ENCODE measurements around the gene AQP9.

Gene AQP9

DNA sequence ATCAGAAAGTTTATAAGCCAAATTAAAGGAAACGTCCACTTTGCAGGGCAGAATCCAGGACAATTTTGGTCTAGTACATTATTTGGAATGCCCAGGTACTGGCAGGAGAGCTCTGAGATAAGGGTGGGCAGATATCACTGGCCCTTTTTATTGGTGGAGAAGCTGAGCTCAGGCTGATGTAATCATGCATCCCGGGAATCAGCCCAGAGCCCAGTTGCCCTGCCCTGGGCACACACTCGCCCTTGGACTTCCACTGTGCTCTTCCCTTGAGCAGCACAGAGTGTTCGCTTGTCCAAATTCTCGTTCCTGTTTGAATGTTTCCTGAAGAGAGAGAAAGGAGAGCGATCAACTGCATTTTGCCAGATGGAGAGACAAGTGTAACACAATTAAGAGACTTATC is 3.7 kb downstream of the AQP9 start:
- DNase-seq (ENCODE audit: low spot score) = no peak

DNA sequence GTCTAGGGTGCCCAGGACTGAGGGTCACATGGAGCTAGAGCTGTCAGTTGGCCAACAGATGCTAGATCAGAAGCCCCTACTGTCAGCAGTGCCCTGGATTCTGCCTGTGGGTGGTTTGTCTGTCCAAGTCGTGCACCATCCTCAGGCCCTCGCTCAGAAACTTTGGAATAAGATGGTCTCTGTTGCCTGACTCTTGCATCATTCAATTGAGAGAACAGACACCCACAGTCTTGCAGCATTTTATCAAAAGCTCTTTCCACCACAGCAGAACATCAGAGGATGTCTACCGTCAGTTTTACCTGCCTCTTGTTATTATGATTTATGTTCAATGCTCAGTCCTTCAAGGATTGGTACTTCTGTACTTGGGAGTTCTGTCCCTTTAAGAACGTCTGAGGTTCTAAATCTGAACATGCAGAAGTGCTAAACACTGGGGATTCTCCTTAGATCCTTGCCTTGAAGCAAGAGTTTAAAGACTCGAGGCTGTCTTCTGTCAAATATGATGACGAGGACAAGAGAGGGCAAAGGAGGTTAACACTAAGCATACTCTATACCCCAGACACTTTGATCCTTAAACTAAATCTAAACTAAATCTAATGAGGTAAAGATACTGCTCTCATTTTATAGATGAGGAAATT is 4.8 kb downstream of the AQP9 start:
- no peak for DNase-seq (ENCODE audit: low spot score)

DNA sequence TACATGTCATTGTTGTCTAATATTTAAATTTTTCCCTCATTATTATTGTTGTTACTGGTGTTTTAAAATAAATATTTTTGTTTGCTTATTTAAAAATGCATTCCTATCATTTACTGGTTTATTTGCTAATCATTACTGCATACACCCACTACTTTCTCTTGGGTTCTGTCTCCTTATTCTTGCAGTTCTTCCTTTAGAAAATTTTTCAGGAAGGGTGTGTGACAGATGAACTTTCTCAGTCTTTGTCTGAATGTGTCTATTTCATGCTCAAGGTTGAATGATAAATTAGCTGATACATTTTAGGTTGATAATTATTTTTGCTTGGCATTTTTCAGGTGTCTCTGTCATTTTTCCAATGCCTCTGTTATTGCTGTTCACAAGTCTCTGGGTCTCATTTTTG is 7.4 kb downstream of the AQP9 start:
- no peak for DNase-seq (ENCODE audit: low spot score)

DNA sequence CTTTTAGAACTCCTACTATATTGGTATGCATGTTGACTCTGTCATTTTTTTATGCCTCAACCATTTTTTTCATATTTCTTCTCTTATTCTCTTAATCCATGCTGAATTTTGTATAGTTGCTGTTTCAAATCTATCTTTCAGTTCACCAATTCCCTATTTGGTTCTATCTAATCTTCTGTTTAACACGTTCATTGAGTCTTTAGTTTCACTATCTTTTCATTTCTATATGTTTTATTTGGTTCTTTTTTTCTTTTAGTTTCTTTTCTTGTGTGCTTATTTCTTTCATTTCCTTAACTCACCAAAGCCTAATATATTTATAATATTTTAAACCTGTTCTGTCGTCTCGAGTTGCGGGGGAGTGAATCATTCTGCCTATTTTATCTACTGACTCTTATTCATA is 8.0 kb downstream of the AQP9 start:
- DNase-seq (ENCODE audit: low spot score) = no peak

DNA sequence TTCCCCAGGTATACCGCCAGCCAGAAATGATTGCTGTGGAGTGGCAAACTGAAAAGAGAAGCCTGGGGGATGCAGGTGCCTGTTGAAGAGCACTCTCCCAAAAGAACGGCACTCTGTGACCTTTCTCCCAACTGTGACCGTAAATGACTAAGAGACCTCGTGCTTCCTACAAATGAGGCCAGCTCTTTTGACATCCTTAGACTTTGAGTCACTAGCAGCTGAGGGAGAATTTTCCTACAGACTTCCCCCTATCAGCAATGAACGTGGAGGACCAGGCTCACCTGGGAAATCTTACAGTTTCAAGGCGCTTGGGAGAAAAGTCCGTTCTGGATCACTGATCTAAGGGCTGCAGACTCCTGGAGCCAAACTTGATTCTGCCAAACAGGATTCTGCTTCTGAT is 8.6 kb downstream of the AQP9 start:
- DNase-seq (ENCODE audit: low spot score) = no peak

DNA sequence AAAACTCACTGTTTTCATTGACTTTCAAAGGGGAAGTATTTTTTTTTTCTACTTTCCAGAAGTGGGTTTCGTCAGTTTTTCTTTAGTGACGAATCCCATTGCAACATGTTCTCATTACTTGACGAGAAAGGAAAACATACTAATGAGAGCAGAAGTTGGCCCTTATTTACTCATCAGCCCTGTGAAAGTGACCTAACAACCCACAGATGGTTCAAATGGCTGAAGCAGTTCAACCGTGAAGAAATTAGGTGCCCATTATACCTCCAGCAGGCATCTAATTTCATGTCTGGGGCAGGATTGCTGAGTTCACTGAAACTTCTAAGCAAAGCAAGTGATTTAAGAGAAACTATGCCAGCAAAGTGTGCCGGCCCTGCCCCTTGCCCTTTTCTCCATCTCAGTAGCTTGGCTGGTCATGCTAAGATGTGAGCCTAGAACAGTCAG is 9.0 kb downstream of the AQP9 start:
- no peak for DNase-seq (ENCODE audit: low spot score)

DNA sequence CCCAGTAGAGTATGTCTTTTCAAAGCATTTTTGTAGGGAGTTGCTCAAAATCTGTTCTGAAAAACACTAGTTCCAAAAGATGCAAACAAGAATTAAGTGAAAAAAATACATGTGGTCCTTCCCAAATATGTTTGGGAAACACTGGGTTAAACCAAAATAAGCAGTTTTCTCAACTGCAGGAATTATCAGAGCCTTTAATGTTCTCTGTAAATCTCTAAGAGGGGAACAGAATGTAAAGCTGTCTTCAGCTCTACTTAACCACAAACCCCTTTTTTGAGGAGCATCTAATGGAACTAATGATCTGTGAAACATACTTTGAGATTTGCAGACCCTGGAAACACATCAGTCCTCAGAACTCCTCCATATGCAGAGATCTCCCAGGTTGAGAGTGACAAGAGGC is 9.9 kb downstream of the AQP9 start:
- no peak for DNase-seq (ENCODE audit: low spot score)

DNA sequence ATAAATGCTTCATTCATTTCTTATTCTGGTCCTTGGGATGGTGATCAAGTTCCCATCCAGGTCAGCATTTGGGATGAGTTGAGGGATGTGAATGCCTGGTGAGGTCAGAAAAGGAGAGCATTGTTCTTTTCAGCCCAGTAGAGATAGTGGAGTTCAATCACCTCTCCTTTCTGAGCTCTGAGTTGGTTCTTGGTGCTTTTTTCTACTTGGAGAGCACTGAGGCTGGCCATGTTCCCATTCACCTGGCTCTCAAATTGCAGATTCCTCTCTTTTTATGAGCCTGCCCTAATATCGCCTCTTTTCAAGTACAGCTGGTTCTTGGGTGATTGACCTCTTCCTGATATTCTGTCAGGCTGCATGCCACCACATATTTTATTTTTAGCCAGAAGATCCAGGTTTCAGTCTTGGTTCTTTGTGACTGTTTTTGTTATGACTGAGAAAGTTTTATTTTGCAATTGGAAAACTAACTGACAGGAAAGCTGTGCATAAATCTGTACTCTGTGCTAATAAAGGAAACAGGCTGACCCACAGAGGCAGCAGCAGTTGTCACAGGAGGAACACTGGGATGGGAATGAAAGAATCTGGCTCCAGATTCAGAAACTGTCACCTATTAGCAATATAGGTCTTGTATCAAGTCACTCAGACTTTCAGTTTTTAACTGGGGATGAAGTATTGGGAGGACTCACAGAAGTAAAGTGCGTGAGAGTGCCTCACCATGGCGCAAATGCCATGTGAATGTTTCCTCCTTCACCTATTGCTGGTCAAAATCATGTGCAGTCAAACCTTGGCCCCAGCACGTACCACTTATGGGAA is 10.7 kb downstream of the AQP9 start:
- no peak for DNase-seq (ENCODE audit: low spot score)

DNA sequence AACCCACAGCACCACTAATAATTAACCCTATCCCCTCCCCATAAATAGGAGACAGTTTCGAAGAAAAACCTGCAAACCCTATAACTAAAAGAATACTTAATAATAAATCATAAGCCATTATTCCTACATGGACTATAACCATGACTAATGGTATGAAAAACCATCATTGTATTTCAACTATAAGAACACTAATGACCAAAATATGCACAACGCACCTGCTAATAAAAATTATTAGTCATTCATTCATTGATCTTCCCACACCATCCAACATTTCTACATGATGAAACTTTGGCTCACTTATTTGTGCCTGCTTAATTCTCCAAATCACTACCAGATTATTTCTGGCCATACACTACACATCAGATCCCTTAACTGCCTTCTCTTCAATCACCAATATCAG is 16.6 kb downstream of the AQP9 start:
- DNase-seq (ENCODE audit: low spot score) = no peak

DNA sequence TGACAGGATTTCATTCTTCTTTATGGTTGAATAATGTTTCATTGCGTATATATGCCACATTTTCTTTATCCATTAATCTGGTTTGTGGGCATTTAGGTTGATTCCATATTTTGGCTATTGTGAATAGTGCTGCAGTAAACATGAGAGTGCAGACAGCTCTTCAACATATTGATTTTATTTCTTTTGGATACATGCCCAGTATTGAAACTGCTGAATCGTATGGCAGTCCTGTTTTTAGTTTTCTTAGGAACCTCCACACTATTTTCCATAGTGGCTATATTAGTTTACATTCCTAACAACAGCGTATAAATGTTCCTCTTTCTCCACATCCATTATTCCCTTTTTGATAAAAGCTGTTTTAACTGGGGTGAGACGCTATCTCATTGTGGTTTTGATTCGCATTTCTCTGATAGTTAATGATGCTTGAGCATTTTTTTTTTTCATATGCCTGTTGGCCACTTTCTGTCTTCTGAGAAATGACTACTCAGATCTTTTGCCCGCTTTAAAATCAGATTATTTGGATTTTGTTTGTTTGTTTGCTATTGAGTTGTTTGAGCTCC is 21.7 kb downstream of the AQP9 start:
- no peak for DNase-seq (ENCODE audit: low spot score)

DNA sequence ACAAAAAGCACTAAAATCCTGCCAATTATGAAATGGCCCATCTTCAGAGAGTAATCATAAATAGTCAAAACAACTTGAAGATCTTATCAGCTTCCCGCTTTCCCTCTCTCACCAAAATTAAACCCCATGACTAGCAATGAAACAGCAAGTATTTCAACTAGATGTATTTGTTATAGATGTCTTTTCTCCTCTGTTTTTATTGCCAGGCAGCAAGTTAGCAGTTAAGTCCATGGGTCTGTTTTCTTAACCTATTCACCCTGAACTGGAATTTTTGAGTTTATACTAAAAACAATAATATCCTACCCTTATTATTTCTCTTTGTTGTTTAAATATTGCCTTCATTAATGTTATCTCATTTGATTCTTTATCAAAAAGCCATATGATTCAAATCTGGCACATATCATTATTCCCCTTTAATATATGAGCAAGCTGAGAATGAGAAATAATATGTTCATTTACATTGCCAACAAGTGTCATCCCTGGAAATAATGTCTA is 23.3 kb downstream of the AQP9 start:
- no peak for DNase-seq (ENCODE audit: low spot score)

DNA sequence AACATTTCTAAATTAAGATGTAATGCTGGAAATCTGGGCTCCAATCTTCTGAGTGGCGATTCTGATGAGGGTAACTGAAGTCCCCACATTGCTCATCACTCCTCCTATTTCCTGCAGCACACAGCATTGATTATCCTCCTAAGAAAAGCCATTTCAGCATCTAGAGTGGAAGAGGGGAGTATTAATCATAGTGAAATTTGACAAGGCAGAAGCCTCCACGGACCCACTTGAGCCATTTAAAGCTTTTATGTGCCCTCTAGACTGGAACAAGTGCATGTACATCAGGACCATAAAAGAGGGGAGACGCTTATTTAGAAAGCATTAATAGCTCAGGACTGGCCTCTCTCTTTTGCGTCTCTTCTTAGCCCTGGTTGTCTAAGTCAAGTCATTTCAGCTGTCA is 25.8 kb downstream of the AQP9 start:
- no peak for DNase-seq (ENCODE audit: low spot score)

DNA sequence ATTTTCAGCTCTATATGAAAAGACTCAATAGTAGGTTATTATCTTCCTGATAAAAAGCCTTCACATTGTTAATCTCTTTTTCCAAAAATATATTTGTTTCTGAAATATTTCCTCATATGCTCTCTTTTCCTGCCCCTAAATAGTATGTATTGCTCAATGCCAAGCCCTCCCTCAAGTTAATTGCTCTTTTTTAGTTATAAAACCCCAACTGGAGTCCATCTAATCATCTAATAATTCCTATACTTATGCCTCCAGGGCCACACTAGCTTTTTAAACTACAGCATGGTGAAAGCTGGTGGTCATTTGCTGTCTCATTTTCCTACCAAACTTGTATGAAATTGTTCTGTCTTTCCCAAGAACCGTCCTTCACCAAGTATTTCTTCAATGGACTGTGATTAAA is 26.7 kb downstream of the AQP9 start:
- no peak for DNase-seq (ENCODE audit: low spot score)

DNA sequence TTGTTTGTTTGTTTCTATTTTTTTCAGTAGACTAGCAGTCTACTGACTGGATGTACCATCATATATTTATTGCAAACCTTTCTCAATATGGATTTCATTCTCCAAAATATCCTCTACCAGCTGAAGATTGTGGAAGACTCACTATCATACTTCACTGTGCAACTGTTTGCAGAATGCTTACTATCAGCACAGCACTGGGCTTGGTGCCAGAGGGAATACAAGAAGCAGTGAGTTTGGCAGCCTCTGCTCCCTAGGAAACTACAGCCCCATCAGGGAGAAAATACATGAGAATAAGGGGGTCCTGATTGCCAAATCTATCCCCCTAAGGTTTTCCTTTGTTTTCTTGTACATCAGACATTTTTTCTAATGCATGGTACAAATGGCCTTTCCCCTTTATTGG is 27.5 kb downstream of the AQP9 start:
- DNase-seq (ENCODE audit: low spot score) = no peak

DNA sequence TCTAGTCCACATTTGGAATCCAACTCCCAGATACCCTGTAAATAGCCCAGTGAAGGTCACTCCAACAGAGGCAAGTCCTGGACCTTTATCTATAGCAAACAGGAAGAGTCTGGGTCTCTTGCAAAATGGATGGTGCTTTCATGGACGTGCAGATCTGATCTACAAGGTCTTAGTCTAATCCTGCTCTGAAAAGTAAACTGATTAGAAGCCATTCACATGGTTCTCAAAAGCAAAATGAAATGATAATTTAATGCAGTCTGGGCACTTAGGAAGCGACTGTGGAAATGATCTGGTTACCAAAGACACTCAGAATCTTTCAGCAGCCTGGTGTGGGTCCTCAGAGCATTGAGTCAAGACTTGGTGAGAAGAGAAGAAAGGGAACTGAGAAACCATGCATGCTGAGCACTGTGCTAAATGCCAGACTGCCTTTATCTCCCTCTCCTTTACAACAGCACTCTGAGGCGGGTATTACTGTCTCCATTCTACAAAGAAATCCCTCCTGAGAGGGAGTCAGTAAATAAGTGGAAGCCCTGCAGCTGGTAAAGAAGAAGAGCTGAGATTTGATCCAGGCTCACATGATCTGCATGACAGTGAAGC is 29.0 kb downstream of the AQP9 start:
- DNase-seq (ENCODE audit: low spot score) = no peak

DNA sequence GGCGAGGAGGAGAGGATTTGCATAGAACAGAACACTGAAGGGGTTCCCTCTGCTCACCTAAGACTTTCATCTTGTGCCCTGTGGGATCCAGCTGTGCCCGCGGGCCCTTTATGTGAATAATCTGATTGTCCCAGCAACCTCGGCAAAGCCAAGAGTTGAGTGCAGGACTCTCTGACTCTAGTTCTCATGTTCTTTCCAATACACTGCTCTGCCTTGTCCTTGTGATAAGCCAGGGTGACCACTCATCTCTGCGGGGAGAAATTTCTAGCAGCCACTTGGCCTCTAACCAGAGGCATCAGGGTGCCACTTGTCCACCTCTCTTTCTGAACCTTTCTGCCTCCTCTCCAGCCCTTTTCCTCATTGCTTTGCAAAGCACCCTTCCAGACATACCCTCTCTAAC is 31.8 kb downstream of the AQP9 start:
- DNase-seq (ENCODE audit: low spot score) = no peak

DNA sequence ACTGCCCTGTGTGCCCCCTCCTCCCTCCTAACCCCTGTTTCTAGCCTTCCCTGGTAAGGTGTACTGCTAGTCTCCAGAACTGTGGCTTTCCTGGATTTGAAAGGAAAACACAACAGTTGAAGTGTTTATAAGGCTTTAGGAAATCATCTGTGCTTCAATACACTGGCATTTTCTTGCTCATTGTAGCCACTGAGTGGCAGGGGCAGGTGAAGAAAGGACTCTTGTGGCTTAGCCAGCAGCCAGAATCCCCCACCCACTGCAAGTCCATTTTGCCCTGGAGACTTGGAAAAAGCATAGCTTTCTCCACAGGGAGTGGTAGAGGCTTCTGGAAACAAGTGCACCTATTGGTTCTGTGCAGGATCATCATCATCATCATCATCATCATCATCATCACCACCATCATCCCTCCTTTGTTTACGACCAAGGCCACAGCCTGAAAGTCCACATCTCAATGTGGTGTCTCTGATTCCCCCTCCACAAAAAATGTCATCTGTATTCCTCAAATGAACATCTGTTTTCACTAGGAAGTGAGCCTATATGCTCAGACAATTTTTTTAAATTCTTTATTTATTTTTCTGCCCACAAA is 33.4 kb downstream of the AQP9 start:
- no peak for DNase-seq (ENCODE audit: low spot score)

DNA sequence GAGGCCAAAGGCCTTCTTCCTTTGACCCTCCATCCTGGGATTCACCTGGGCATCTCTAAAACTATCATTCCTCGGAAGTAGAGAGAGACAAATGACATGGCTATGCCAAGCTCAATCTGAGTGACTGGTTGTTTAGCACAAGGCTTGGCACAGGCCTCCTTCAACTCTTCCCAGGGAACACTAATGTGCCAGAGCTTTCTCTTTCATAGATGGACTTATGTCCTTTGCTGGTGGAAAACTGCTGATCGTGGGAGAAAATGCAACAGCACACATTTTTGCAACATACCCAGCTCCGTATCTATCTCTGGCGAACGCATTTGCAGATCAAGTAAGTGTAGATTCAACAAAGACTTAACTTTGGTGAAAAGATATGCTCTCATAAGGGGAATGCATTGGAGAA is 36.5 kb downstream of the AQP9 start:
- DNase-seq (ENCODE audit: low spot score) = no peak

DNA sequence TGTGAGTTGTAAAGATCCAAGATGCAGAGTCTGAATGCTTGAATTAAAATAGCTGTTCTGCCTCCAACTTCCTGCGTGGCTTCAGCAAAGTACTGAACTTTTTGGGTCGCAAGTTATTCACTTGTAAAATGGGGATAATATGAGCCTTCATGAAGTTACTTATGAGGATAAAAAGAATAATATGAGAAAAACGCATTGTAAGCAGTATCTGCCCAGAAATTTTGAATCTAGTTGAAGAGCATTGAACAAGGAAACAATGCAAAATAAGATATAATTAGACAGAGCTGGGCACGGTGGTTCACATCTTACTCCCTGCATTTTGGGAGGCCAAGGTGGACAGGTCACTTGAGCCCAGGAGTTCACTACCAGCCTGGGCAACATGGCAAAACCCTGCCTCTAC is 37.8 kb downstream of the AQP9 start:
- DNase-seq (ENCODE audit: low spot score) = no peak

DNA sequence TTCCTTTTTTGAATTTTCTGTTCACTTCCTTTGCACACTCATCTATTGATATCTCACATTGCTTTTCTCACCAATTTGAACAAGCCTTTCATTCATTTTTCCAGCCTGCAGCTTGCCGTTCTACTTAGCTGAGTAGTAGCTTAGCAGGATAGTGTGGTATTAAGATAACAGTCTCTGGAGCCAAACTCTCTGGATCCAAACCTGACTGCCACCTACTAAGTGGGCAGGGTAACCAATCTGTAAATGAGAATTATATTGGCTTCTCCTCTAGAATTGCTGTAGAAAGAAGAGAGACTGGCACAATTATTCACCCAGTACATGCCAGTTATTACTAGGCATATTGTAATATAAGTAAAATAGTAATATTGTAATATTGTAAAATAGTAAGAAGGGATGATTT is 40.5 kb downstream of the AQP9 start:
- no peak for DNase-seq (ENCODE audit: low spot score)

DNA sequence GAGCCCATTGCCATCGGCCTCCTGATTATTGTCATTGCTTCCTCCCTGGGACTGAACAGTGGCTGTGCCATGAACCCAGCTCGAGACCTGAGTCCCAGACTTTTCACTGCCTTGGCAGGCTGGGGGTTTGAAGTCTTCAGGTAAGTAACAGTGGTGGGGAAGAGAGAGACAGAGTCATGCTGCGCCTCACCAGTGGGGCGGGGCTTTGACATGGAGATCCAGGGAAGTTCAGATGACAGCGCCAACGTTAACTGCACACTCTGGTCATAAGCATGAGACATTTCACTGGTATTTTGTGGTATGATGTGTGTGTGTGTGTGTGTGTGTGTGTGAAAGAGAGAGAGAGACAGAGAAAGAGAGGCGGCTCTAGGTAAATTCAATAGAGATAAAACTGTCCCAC is 41.0 kb downstream of the AQP9 start:
- no peak for DNase-seq (ENCODE audit: low spot score)

DNA sequence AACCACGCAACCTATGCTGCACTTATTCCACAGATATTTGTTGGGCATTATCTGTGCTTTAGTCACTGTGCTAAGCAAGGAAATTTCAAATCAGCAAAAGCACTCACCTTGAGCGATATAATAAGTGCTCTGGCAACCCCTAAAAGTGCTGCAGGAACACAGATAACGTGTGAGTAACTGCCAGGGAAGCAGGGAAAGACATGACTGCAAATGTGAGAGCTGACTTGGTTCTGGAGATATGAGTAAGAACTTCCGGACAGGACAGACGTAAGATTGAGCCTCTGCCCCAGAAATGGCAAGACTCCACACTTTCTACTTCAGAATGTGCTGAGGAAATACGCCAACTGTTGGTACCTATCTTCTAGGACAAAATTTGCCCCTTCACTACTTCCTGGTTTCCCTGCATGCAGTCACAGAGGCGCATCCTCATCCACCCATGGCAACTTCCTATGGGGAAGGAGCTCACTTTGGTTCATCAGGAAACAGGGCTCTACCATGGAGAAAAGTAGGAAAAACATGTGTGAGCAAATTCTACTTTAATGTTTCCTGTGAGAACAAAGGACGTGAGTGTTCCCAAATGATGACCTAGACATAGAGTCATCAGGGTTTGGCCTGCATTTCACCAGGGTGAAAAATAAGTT is 41.7 kb downstream of the AQP9 start:
- DNase-seq (ENCODE audit: low spot score) = no peak

Measured in HuH-7.5 (cell line).